GM23248 (cell line): ENCODE data around the gene NAA25. TPM values are rescaled to one million over a fixed set of nuclear protein-coding genes. Genes with fewer than 3 reads are reported as not detected.
A peak's percentile ranks its signal among the peaks of the same experiment; 100 is the strongest.

Experiments
- DNase-seq: peaks from one replicate; pipeline ENCODE4 v3.0.0-alpha.2; 2015
- H2AFZ ChIP-seq: fragments of 200-600 bp; sonication (generic); 2 replicates; pipeline ENCODE4 v1.6.1; 2016; ENCODE audit warnings: antibody characterized with exemption
- H3F3A ChIP-seq: fragments of 200-600 bp; sonication (generic); 2 replicates; pipeline ENCODE4 v1.6.1; 2016; ENCODE audit warnings: mild to moderate bottlenecking, antibody characterized with exemption, mixed run types; ENCODE audit not compliant: insufficient read depth
- H3K27ac ChIP-seq: fragments of 200-600 bp; sonication (generic); 2 replicates; pipeline ENCODE4 v1.5.1; 2016; ENCODE audit warnings: mild to moderate bottlenecking
- H3K27me3 ChIP-seq: fragments of 200-600 bp; sonication (generic); replicated peaks from 2 replicates; pipeline ENCODE4 v1.6.1; 2016; ENCODE audit warnings: mild to moderate bottlenecking; ENCODE audit not compliant: insufficient read depth
- H3K36me3 ChIP-seq: fragments of 200-600 bp; sonication (generic); 2 replicates; pipeline ENCODE4 v1.6.1; 2016; ENCODE audit warnings: low read depth, mild to moderate bottlenecking
- H3K4me1 ChIP-seq: fragments of 200-600 bp; sonication (generic); 2 replicates; pipeline ENCODE4 v1.6.1; 2016; ENCODE audit warnings: mild to moderate bottlenecking; ENCODE audit not compliant: insufficient read depth
- H3K4me2 ChIP-seq: fragments of 200-600 bp; sonication (generic); one replicate; pipeline ENCODE4 v1.6.1; 2016; ENCODE audit warnings: mild to moderate bottlenecking; ENCODE audit not compliant: unreplicated experiment
- H3K4me3 ChIP-seq: fragments of 200-600 bp; sonication (generic); 2 replicates; pipeline ENCODE4 v1.5.1; 2016; ENCODE audit warnings: mild to moderate bottlenecking
- H3K79me2 ChIP-seq: fragments of 200-600 bp; sonication (generic); 2 replicates; pipeline ENCODE4 v1.6.1; 2016; ENCODE audit warnings: mild to moderate bottlenecking; ENCODE audit not compliant: insufficient read depth
- H3K9ac ChIP-seq: fragments of 200-600 bp; sonication (generic); 2 replicates; pipeline ENCODE4 v1.6.1; 2016; ENCODE audit warnings: mild to moderate bottlenecking
- H3K9me2 ChIP-seq: fragments of 200-600 bp; sonication (generic); 2 replicates; pipeline ENCODE4 v1.6.1; 2016; ENCODE audit warnings: mixed run types, mild to moderate bottlenecking, moderate library complexity; ENCODE audit not compliant: insufficient read depth
- H3K9me3 ChIP-seq: fragments of 200-600 bp; sonication (generic); one replicate; pipeline ENCODE4 v1.6.1; 2017; ENCODE audit warnings: low read depth
- H4K20me1 ChIP-seq: fragments of 200-600 bp; sonication (generic); 2 replicates; pipeline ENCODE4 v1.6.0; 2016; ENCODE audit not compliant: insufficient read depth
- EZH2 ChIP-seq: fragments of 200-600 bp; sonication (generic); IDR thresholded peaks from 2 replicates; pipeline ENCODE4 v1.6.1; 2018; ENCODE audit warnings: antibody characterized with exemption, mild to moderate bottlenecking; ENCODE audit not compliant: insufficient read depth, poor library complexity, severe bottlenecking
- EZH2phosphoT487 ChIP-seq: fragments of 200-600 bp; sonication (generic); IDR thresholded peaks from 2 replicates; pipeline ENCODE4 v1.6.1; 2018; ENCODE audit warnings: antibody characterized with exemption, moderate library complexity, mild to moderate bottlenecking, low read depth; ENCODE audit not compliant: insufficient read depth
- WGBS, 2 experiments: methylation state at CpG; one replicate each; pipeline ENCODE4 v1.1.6; 2015 to 2017; ENCODE audit warnings: low lambda C conversion rate in 2 of 2, low coverage in 1 of 2; ENCODE audit errors: missing lambda C conversion rate in 2 of 2; 5-methylcytosine and 5-hydroxymethylcytosine counted together
- in situ Hi-C: fragments of 300-500 bp; cut with MboI; formaldehyde crosslinking; loops from 2 replicates; pipeline ENCODE4 v1.15.0; 2020
- polyA plus RNA-seq: library from polyadenylated mRNA; unstranded; fragments of >200 nt; fragmentation: Nextera tagmentation; extraction: Ambion mirVana; gene quantifications from 2 replicates; pipeline ENCODE4 v1.2.1, GENCODE V29; 2016
- total RNA-seq: library from RNA; depleted of rRNA; stranded (reverse); fragments of >200 nt; shearing (Covaris generic); gene quantifications from 2 replicates; pipeline ENCODE4 v1.2.3, GENCODE V29; 2014

Gene NAA25
- total and polyA plus RNA-seq, 2 experiments from 2014 or later: 15.2 to 16.1 TPM

GRCh38 chr12:112087055-112087850 is 21.3 kb downstream of the NAA25 start:
- Histone ChIP-seq H3K27ac (no peak overlapping the region), H3K9ac (no peak overlapping the region), H3K27me3 (no peaks in the 10 kb centered on the region), H3K36me3 (peaks cover 34% of the 10 kb centered on the region), H3K9me3 (no peaks in the 10 kb centered on the region), H3K4me1 (peaks cover 13% of the 10 kb centered on the region), H3K79me2 (peaks cover 89% of the 10 kb centered on the region), H4K20me1 (no peaks in the 10 kb centered on the region), H3K4me2 (no peak overlapping the region), H3K9me2 (no peaks in the 10 kb centered on the region), H3K4me3 (no peak overlapping the region), H2AFZ (no peak overlapping the region), H3F3A (peaks cover 20% of the 10 kb centered on the region)
- DNase-seq: peak; percentile 41
- 95 to 98% methylated on average over 2 of the region's 2 CpGs for WGBS, 2 experiments
- in situ Hi-C loops: no loop called here
- TF ChIP-seq EZH2phosphoT487: no peak
- no peak for TF ChIP-seq EZH2

GRCh38 chr12:112066566-112066965 is 42.0 kb downstream of the NAA25 start:
- 97% methylated on average over 2 of the region's 2 CpGs for WGBS, 2 experiments
- Histone ChIP-seq H3K79me2 (no peaks in the 10 kb centered on the region), H3K27ac (no peak overlapping the region), H3K36me3 (peaks cover 55% of the 10 kb centered on the region), H2AFZ (no peak overlapping the region), H3K27me3 (no peaks in the 10 kb centered on the region), H3K4me1 (no peaks in the 10 kb centered on the region), H3K9me3 (no peaks in the 10 kb centered on the region), H3K4me2 (no peak overlapping the region), H3K9ac (no peak overlapping the region), H3F3A (no peaks in the 10 kb centered on the region), H3K4me3 (no peak overlapping the region), H4K20me1 (no peaks in the 10 kb centered on the region), H3K9me2 (no peaks in the 10 kb centered on the region)
- DNase-seq: no peak
- in situ Hi-C loops: no loop called here
- TF ChIP-seq EZH2phosphoT487: no peak
- no peak for TF ChIP-seq EZH2

GRCh38 chr12:112063273-112063672 is 45.3 kb downstream of the NAA25 start:
- WGBS, 2 experiments: 97 to 98% methylated on average over 2 of the region's 2 CpGs
- in situ Hi-C loops: no loop called here

GRCh38 chr12:112061137-112061536 is 47.4 kb downstream of the NAA25 start:
- H2AFZ ChIP-seq: no peak overlapping the region
- H3K9me2 ChIP-seq: no peaks in the 10 kb centered on the region
- no peaks in the 10 kb centered on the region for H3K4me1 ChIP-seq
- H3K27me3 ChIP-seq: no peaks in the 10 kb centered on the region
- no peak overlapping the region for H3K4me3 ChIP-seq
- H4K20me1 ChIP-seq: no peaks in the 10 kb centered on the region
- H3K27ac ChIP-seq: no peak overlapping the region
- H3K79me2 ChIP-seq: no peaks in the 10 kb centered on the region
- 86 to 95% methylated on average over 2 of the region's 2 CpGs for WGBS, 2 experiments
- no peak overlapping the region for H3K9ac ChIP-seq
- H3K4me2 ChIP-seq: no peak overlapping the region
- DNase-seq: no peak
- H3K36me3 ChIP-seq: peaks cover 31% of the 10 kb centered on the region
- no peaks in the 10 kb centered on the region for H3K9me3 ChIP-seq
- in situ Hi-C loops: no loop called here
- TF ChIP-seq EZH2phosphoT487 (no peak), EZH2 (no peak)
- H3F3A ChIP-seq: no peaks in the 10 kb centered on the region

More at GRCh38 chr12:112063273-112063672, 45.3 kb downstream of the NAA25 start:
- H3K9me3 ChIP-seq: no peaks in the 10 kb centered on the region
- H3K27me3 ChIP-seq: no peaks in the 10 kb centered on the region
- no peak overlapping the region for H3K27ac ChIP-seq
- no peak overlapping the region for H3K4me2 ChIP-seq
- H3K36me3 ChIP-seq: peaks cover 47% of the 10 kb centered on the region
- TF ChIP-seq EZH2phosphoT487 (no peak), EZH2 (no peak)
- H4K20me1 ChIP-seq: no peaks in the 10 kb centered on the region
- H3K4me1 ChIP-seq: no peaks in the 10 kb centered on the region
- H3F3A ChIP-seq: no peaks in the 10 kb centered on the region
- no peaks in the 10 kb centered on the region for H3K79me2 ChIP-seq
- no peak overlapping the region for H3K9ac ChIP-seq
- no peak for DNase-seq
- no peak overlapping the region for H3K4me3 ChIP-seq
- H3K9me2 ChIP-seq: no peaks in the 10 kb centered on the region
- H2AFZ ChIP-seq: no peak overlapping the region
